Sigmoid colon (tissue), 7 donors: ENCODE results near the gene GPNMB. TPM values are rescaled to one million over a fixed set of nuclear protein-coding genes. Genes with fewer than 3 reads are reported as not detected.

Experiments used
- DNase-seq: peaks from one replicate; pipeline ENCODE4 v3.0.0-alpha.2; 2019
- H3K27ac ChIP-seq, 4 donors: fragments of 200-600 bp; sonication (generic); one replicate each; pipeline ENCODE4 v1.5.1; 2016 to 2019; ENCODE audit warnings: mild to moderate bottlenecking in 1 of 4
- H3K27me3 ChIP-seq, 3 donors: fragments of 200-600 bp; sonication (generic); one replicate each; pipeline ENCODE4 v1.5.1; 2019; ENCODE audit warnings: mild to moderate bottlenecking in 1 of 3
- H3K36me3 ChIP-seq, 4 donors: fragments of 200-600 bp; sonication (generic); one replicate each; pipeline ENCODE4 v1.5.1; 2016 to 2019
- H3K4me1 ChIP-seq, 4 donors: fragments of 200-600 bp; sonication (generic); one replicate each; pipeline ENCODE4 v1.5.1; 2017 to 2019
- H3K4me3 ChIP-seq, 4 donors: fragments of 200-600 bp; sonication (generic); one replicate each; pipeline ENCODE4 v1.5.1; 2017 to 2019; ENCODE audit warnings: mild to moderate bottlenecking in 2 of 4, moderate library complexity in 1 of 4
- H3K9me3 ChIP-seq, 4 donors: fragments of 200-600 bp in 3 of 4; sonication (generic) in 3 of 4; one replicate each; pipeline versions ENCODE4 v1.5.1 to v1.6.1; 2013 to 2019
- CTCF ChIP-seq, 4 experiments: fragments of 450-650 bp in 3 of 4; fragments of 200-600 bp in 1 of 4; IDR thresholded peaks; one replicate each; pipeline ENCODE4 v1.5.1; 2016 to 2019; ENCODE audit warnings: antibody characterized with exemption in 4 of 4, mild to moderate bottlenecking in 3 of 4, moderate library complexity in 2 of 4
- EP300 ChIP-seq, 4 donors: sonication (generic); formaldehyde crosslinking; IDR thresholded peaks; one replicate each; pipeline ENCODE4 v1.6.1; 2017; ENCODE audit warnings: antibody characterized with exemption in 4 of 4
- POLR2A ChIP-seq, 2 donors: fragments of 450-650 bp; IDR thresholded peaks; one replicate each; pipeline ENCODE4 v1.6.1; 2016; ENCODE audit warnings: antibody characterized with exemption in 2 of 2, mild to moderate bottlenecking in 2 of 2, moderate library complexity in 2 of 2
- POLR2AphosphoS5 ChIP-seq, 4 donors: sonication (generic); formaldehyde crosslinking; IDR thresholded peaks; one replicate each; pipeline ENCODE4 v1.6.1; 2017; ENCODE audit warnings: antibody characterized with exemption in 4 of 4
- WGBS, 2 donors: extraction: QIAGEN DNeasy Blood & Tissue Kit; methylation state at CpG; one replicate each; pipeline ENCODE4 v1.1.7; 2013; 5-methylcytosine and 5-hydroxymethylcytosine counted together
- intact Hi-C: fragments of 100-400 bp; cut with DNase I; formaldehyde crosslinking; loops from one replicate; pipeline ENCODE4 v1.15.1; 2023
- polyA plus RNA-seq, 3 donors: library from polyadenylated mRNA; stranded (reverse); fragments of 200-250 nt; gene quantifications; one replicate each; pipeline ENCODE4 v1.2.3, GENCODE V29; 2013
- total RNA-seq, 4 donors: library from RNA; depleted of rRNA; stranded (reverse); fragments of >200 nt; gene quantifications; one replicate each; pipeline ENCODE4 v1.1.0, GENCODE V29; 2016
- donor health status: healthy with polysubstance abuse.
- donor health status: Bipolar disorder and iron deficiency.
- donor health status: healthy.

GPNMB gene
- total and polyA plus RNA-seq, 7 donors: 23.4 to 224 (median 88.1) TPM

- H3K4me1 ChIP-seq: no peaks in the 10 kb centered on the region
- H3K9me3 ChIP-seq: no peaks in the 10 kb centered on the region
- 87 to 90% methylated on average over 5 of the region's 5 CpGs for WGBS, 2 donors
- H3K27ac ChIP-seq: no peak overlapping the region
- no peaks in the 10 kb centered on the region for H3K27me3 ChIP-seq
- H3K4me3 ChIP-seq: no peak overlapping the region
- intact Hi-C loops: no loop called here
- TF ChIP-seq EP300 (IDR thresholded peaks at IDR 0.05): no peak
- no peak for TF ChIP-seq POLR2AphosphoS5 (IDR thresholded peaks at IDR 0.05)
- no peak for TF ChIP-seq POLR2A (IDR thresholded peaks at IDR 0.05)
- TF ChIP-seq CTCF (IDR thresholded peaks at IDR 0.05): no peak
- DNase-seq: no peak
- H3K36me3 ChIP-seq: no peaks in the 10 kb centered on the region
Observed at GRCh38 chr7:23287612-23288011, 41.0 kb downstream of the GPNMB start.

DNA sequence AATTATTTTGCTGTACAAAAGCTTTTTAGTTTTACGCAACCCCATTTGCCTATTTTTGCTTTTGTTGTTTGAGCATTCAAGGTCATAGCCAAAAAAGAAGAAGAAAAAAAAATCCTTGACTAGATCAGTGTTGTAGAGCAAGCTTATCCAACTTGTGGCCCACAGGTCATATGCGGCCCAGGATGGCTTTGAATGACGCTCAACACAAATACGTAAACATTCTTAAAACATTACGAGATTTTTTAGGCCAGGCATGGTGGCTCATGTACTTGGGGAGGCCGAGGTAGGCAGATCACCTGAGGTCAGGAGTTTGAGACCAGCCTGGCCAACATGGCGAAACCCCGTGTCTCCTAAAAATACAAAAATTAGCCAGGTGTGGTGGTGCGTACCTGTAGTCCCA lies 44.4 kb downstream of the GPNMB start:
- WGBS, 2 donors: 89 to 94% methylated on average over 9 of the region's 9 CpGs
- H3K27ac ChIP-seq: no peak overlapping the region
- no peak for TF ChIP-seq EP300 (IDR thresholded peaks at IDR 0.05)
- no peak for TF ChIP-seq CTCF (IDR thresholded peaks at IDR 0.05)
- TF ChIP-seq POLR2AphosphoS5 (IDR thresholded peaks at IDR 0.05): no peak
- TF ChIP-seq POLR2A (IDR thresholded peaks at IDR 0.05): no peak

GRCh38 chr7:23291957-23292560 lies 45.5 kb downstream of the GPNMB start:
- intact Hi-C loops: loop anchor here (10.0 kb wide), 1 partner anchor 393 kb away; the partner anchor contains the start of gene FAM221A
- H3K4me3 ChIP-seq: no peak overlapping the region
- DNase-seq: no peak
- no peaks in the 10 kb centered on the region for H3K27me3 ChIP-seq
- no peak overlapping the region for H3K27ac ChIP-seq
- WGBS, 2 donors: 78 to 86% methylated on average over 3 of the region's 3 CpGs
- no peak for TF ChIP-seq POLR2A (IDR thresholded peaks at IDR 0.05)
- TF ChIP-seq EP300 (IDR thresholded peaks at IDR 0.05): no peak
- TF ChIP-seq CTCF (IDR thresholded peaks at IDR 0.05): no peak
- TF ChIP-seq POLR2AphosphoS5 (IDR thresholded peaks at IDR 0.05): no peak
- H3K4me1 ChIP-seq: no peaks in the 10 kb centered on the region
- no peaks in the 10 kb centered on the region for H3K9me3 ChIP-seq
- no peaks in the 10 kb centered on the region for H3K36me3 ChIP-seq

More for the DNA sequence above, 44.4 kb downstream of the GPNMB start:
- no peaks in the 10 kb centered on the region for H3K36me3 ChIP-seq
- no peak for DNase-seq
- no peaks in the 10 kb centered on the region for H3K27me3 ChIP-seq
- no peak overlapping the region for H3K4me3 ChIP-seq
- intact Hi-C loops: loop anchor here (10.0 kb wide), 1 partner anchor 394 kb away; the partner anchor contains the start of gene FAM221A
- no peaks in the 10 kb centered on the region for H3K9me3 ChIP-seq
- no peaks in the 10 kb centered on the region for H3K4me1 ChIP-seq

- no peak for TF ChIP-seq EP300 (IDR thresholded peaks at IDR 0.05)
- no peak for TF ChIP-seq POLR2AphosphoS5 (IDR thresholded peaks at IDR 0.05)
- no peak for TF ChIP-seq CTCF (IDR thresholded peaks at IDR 0.05)
- no peak for TF ChIP-seq POLR2A (IDR thresholded peaks at IDR 0.05)
- no peak overlapping the region for H3K4me3 ChIP-seq
- H3K36me3 ChIP-seq: no peaks in the 10 kb centered on the region
- intact Hi-C loops: loop anchor here (10.0 kb wide), 1 partner anchor 392 kb away; the partner anchor contains the start of gene FAM221A
- no peak overlapping the region for H3K27ac ChIP-seq
- no peaks in the 10 kb centered on the region for H3K9me3 ChIP-seq
- no peak for DNase-seq
- WGBS, 2 donors: 92 to 94% methylated on average over 4 of the region's 4 CpGs
- no peaks in the 10 kb centered on the region for H3K4me1 ChIP-seq
- H3K27me3 ChIP-seq: no peaks in the 10 kb centered on the region
Observed at GRCh38 chr7:23292623-23293022, 46.0 kb downstream of the GPNMB start.
